ENCODE data around the gene KAZN. TPM values are rescaled to one million over a fixed set of nuclear protein-coding genes. Genes with fewer than 3 reads are reported as not detected.

The KAZN gene
- total and polyA plus RNA-seq, 2 of the 8 experiments (the other 6 are each of a cell fraction or from before 2014, with no cell fraction given): 3.7 to 11.8 TPM

DNA sequence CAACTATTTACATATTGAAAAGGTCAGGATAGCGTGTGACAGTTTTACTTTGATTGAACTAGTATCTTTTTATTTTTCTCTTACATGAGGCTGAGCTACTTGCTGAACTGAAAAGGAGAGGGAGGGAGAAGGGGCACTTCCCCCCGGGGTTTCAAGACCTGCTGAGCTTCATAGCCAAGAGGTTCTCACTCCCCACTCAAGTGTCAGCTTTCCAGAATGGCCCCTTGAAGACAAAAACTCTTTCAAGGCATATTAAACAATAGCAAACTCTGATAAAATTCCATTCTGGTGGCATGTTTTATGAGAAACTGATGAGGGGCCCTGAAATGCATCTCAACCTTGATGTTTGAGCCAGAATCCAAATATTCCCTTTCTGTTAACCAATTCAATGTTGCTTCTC is 143.0 kb downstream of the KAZN start (continued):
- TF ChIP-seq TAF7 (optimal IDR thresholded peaks at IDR 0.05; ENCODE audit: borderline replicate concordance, low read depth, low read length): no peak
- no peak for TF ChIP-seq YY1 (IDR thresholded peaks at IDR 0.05; ENCODE audit: low read depth, low read length)
- TF ChIP-seq SIRT6 (IDR thresholded peaks at IDR 0.05; ENCODE audit: low read length): no peak
